ENCODE measurements around the gene PUS1.

DNA sequence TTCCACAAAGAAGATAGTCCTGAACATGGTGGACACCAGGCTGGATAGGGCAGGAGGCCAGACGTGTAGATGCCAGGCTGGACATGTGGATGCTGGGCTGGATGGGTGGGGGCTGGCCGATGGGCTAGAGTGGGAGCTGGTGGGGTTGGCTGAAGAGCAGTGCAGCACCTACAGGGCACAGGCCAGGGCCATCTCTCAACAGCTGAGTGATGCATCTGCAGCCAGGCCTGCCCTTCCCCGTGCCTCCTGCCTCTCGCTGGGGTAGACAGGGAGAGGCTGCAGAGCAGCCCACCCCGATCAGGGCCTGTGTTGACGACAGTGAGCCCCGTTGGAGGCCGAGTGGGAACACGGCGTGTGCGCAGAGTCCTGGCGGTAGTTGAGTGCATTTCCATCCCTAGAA lies 59.9 kb downstream of the PUS1 start:
- TF ChIP-seq, protein P1, sequence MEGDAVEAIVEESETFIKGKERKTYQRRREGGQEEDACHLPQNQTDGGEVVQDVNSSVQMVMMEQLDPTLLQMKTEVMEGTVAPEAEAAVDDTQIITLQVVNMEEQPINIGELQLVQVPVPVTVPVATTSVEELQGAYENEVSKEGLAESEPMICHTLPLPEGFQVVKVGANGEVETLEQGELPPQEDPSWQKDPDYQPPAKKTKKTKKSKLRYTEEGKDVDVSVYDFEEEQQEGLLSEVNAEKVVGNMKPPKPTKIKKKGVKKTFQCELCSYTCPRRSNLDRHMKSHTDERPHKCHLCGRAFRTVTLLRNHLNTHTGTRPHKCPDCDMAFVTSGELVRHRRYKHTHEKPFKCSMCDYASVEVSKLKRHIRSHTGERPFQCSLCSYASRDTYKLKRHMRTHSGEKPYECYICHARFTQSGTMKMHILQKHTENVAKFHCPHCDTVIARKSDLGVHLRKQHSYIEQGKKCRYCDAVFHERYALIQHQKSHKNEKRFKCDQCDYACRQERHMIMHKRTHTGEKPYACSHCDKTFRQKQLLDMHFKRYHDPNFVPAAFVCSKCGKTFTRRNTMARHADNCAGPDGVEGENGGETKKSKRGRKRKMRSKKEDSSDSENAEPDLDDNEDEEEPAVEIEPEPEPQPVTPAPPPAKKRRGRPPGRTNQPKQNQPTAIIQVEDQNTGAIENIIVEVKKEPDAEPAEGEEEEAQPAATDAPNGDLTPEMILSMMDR (IDR thresholded peaks at IDR 0.05), result no peak
- no peak for TF ChIP-seq POLR2A (IDR thresholded peaks at IDR 0.05)
